Mesodermal cell (in vitro differentiated cells): Measurements from ENCODE around the gene DAW1.
"Not testable (repeated sequence)": the region's sequence is repeated elsewhere in the genome, so short reads cannot be mapped to it uniquely, and the experiment has no call there.

Source experiments
- H3K27ac ChIP-seq: 2 replicates; pipeline ENCODE4 v1.7.0; 2013; ENCODE audit warnings: mild to moderate bottlenecking, low read depth, low read length, moderate library complexity; ENCODE audit not compliant: severe bottlenecking
- H3K36me3 ChIP-seq: 2 replicates; pipeline ENCODE4 v1.7.1; 2013; ENCODE audit warnings: mild to moderate bottlenecking, low read length, moderate library complexity; ENCODE audit not compliant: control insufficient read depth, insufficient read depth
- H3K4me1 ChIP-seq: one replicate; pipeline ENCODE4 v1.7.1; 2013; ENCODE audit warnings: mild to moderate bottlenecking, low read length; ENCODE audit not compliant: insufficient read depth, control insufficient read depth, poor library complexity, severe bottlenecking
- H3K4me3 ChIP-seq: 2 replicates; pipeline ENCODE4 v1.7.0; 2013; ENCODE audit warnings: low read length, control low read depth, mild to moderate bottlenecking; ENCODE audit not compliant: insufficient read depth, poor library complexity, severe bottlenecking; ENCODE audit errors: extremely low read depth
- H3K9me3 ChIP-seq: 2 replicates; pipeline ENCODE4 v1.7.1; 2013; ENCODE audit warnings: mild to moderate bottlenecking, low read length, moderate library complexity; ENCODE audit not compliant: control insufficient read depth
- WGBS, 2 experiments: methylation state at CpG; one replicate each; pipeline ENCODE4 v1.1.5; 2013; ENCODE audit warnings: missing lambda C conversion rate in 2 of 2; ENCODE audit not compliant: insufficient coverage in 2 of 2; 5-methylcytosine and 5-hydroxymethylcytosine counted together

DAW1 gene

GRCh38 chr2:227921648-227922047 lies 50.2 kb downstream of the DAW1 start:
- no peaks in the 10 kb centered on the region for H3K36me3 ChIP-seq
- no peaks in the 10 kb centered on the region for H3K9me3 ChIP-seq
- H3K4me1 ChIP-seq, result no peaks in the 10 kb centered on the region
- no peak overlapping the region for H3K27ac ChIP-seq
- H3K4me3 ChIP-seq, result no peak overlapping the region
- WGBS, 2 experiments, result 88 to 90% methylated on average over 3 of the region's 4 CpGs

GRCh38 chr2:227932001-227932400 lies 60.6 kb downstream of the DAW1 start:
- 92 to 93% methylated on average over 5 of the region's 6 CpGs for WGBS, 2 experiments
- no peak overlapping the region for H3K4me3 ChIP-seq
- H3K9me3 ChIP-seq, result peaks cover 9% of the 10 kb centered on the region
- H3K4me1 ChIP-seq, result no peaks in the 10 kb centered on the region
- H3K36me3 ChIP-seq, result no peaks in the 10 kb centered on the region
- no peak overlapping the region for H3K27ac ChIP-seq

GRCh38 chr2:227932403-227932802 lies 61.0 kb downstream of the DAW1 start:
- Histone ChIP-seq H3K36me3 (no peaks in the 10 kb centered on the region), H3K9me3 (peaks cover 7% of the 10 kb centered on the region), H3K4me1 (no peaks in the 10 kb centered on the region), H3K4me3 (no peak overlapping the region), H3K27ac (no peak overlapping the region)
- 88% methylated on average over 1 of the region's 2 CpGs; no CpG with 5 or more reads in 1 of the 2 experiments for WGBS, 2 experiments

- H3K4me3 ChIP-seq, result no peak overlapping the region
- H3K4me1 ChIP-seq, result no peaks in the 10 kb centered on the region
- WGBS, 2 experiments, result no CpG with 5 or more reads among the region's 1 CpG
- H3K9me3 ChIP-seq, result no peaks in the 10 kb centered on the region
- no peaks in the 10 kb centered on the region for H3K36me3 ChIP-seq
- H3K27ac ChIP-seq, result no peak overlapping the region
Measured at GRCh38 chr2:227933884-227934283, 62.5 kb downstream of the DAW1 start.

- not testable (repeated sequence) for H3K4me1 ChIP-seq, H3K9me3 ChIP-seq, H3K27ac ChIP-seq, H3K36me3 ChIP-seq, H3K4me3 ChIP-seq
- WGBS, 2 experiments, result 83 to 96% methylated on average over 4 to 6 of the region's 7 CpGs
Measured at GRCh38 chr2:227936249-227936648, 64.8 kb downstream of the DAW1 start.

- H3K27ac ChIP-seq, result no peak overlapping the region
- H3K4me1 ChIP-seq, result no peaks in the 10 kb centered on the region
- 52 to 73% methylated on average over 5 to 7 of the region's 11 CpGs for WGBS, 2 experiments
- H3K4me3 ChIP-seq, result no peak overlapping the region
- H3K9me3 ChIP-seq, result no peaks in the 10 kb centered on the region
- H3K36me3 ChIP-seq, result no peaks in the 10 kb centered on the region
Measured at GRCh38 chr2:227939271-227940027, 68.0 kb downstream of the DAW1 start.

- H3K27ac ChIP-seq, result no peak overlapping the region
Measured at GRCh38 chr2:227942021-227942420, 70.6 kb downstream of the DAW1 start.

GRCh38 chr2:227942965-227943364 lies 71.5 kb downstream of the DAW1 start:
- no peaks in the 10 kb centered on the region for H3K9me3 ChIP-seq
- H3K4me3 ChIP-seq, result no peak overlapping the region
- no peaks in the 10 kb centered on the region for H3K36me3 ChIP-seq

More at GRCh38 chr2:227942021-227942420, 70.6 kb downstream of the DAW1 start:
- Histone ChIP-seq H3K36me3 (no peaks in the 10 kb centered on the region), H3K4me3 (no peak overlapping the region), H3K4me1 (no peaks in the 10 kb centered on the region), H3K9me3 (no peaks in the 10 kb centered on the region)
- WGBS, 2 experiments, result 75% methylated on average over 1 of the region's 2 CpGs; no CpG with 5 or more reads in 1 of the 2 experiments

GRCh38 chr2:227960317-227960716 lies 88.9 kb downstream of the DAW1 start:
- Histone ChIP-seq H3K36me3 (no peaks in the 10 kb centered on the region), H3K27ac (no peak overlapping the region), H3K4me1 (no peaks in the 10 kb centered on the region), H3K4me3 (no peak overlapping the region), H3K9me3 (peaks cover 4% of the 10 kb centered on the region)
- 100% methylated on average over 2 to 3 of the region's 3 CpGs for WGBS, 2 experiments

More at GRCh38 chr2:227942965-227943364, 71.5 kb downstream of the DAW1 start:
- no CpG with 5 or more reads among the region's 2 CpGs for WGBS, 2 experiments
- no peaks in the 10 kb centered on the region for H3K4me1 ChIP-seq
- no peak overlapping the region for H3K27ac ChIP-seq

GRCh38 chr2:227971619-227972230 lies 100.3 kb downstream of the DAW1 start:
- Histone ChIP-seq H3K36me3 (no peaks in the 10 kb centered on the region), H3K4me3 (no peak overlapping the region), H3K27ac (no peak overlapping the region), H3K4me1 (no peaks in the 10 kb centered on the region), H3K9me3 (no peaks in the 10 kb centered on the region)
- 92 to 100% methylated on average over 2 of the region's 7 CpGs for WGBS, 2 experiments

GRCh38 chr2:227973241-227973640 lies 101.8 kb downstream of the DAW1 start:
- H3K4me1 ChIP-seq, result no peaks in the 10 kb centered on the region
- WGBS, 2 experiments, result 90 to 96% methylated on average over 3 of the region's 3 CpGs
- no peaks in the 10 kb centered on the region for H3K36me3 ChIP-seq
- no peaks in the 10 kb centered on the region for H3K9me3 ChIP-seq
- no peak overlapping the region for H3K4me3 ChIP-seq
- no peak overlapping the region for H3K27ac ChIP-seq
